Neural crest cell (in vitro differentiated cells): Measurements from ENCODE around the gene YRDC. TPM values are rescaled to one million over a fixed set of nuclear protein-coding genes. Genes with fewer than 3 reads are reported as not detected.

Experiments used
- DNase-seq: peaks from one replicate; pipeline ENCODE4 v3.0.0; 2021; ENCODE audit warnings: low read depth, mixed read lengths, low spot score
- H3K27ac Mint-ChIP-seq: one replicate; pipeline ENCODE4 v1.8.0; 2021; ENCODE audit warnings: mild to moderate bottlenecking, mixed read lengths; ENCODE audit not compliant: unreplicated experiment
- H3K27me3 Mint-ChIP-seq: 2 replicates; pipeline ENCODE4 v1.8.0; 2021; ENCODE audit warnings: low read depth, mild to moderate bottlenecking, mixed read lengths
- H3K36me3 Mint-ChIP-seq: 2 replicates; pipeline ENCODE4 v1.8.0; 2021; ENCODE audit warnings: low read depth, mild to moderate bottlenecking, mixed read lengths
- H3K4me1 Mint-ChIP-seq: 2 replicates; pipeline ENCODE4 v1.8.0; 2021; ENCODE audit warnings: mixed read lengths
- H3K4me3 Mint-ChIP-seq: one replicate; pipeline ENCODE4 v1.8.0; 2021; ENCODE audit warnings: mild to moderate bottlenecking, mixed read lengths
- H3K9me3 Mint-ChIP-seq: 2 replicates; pipeline ENCODE4 v1.8.0; 2021; ENCODE audit warnings: mixed read lengths
- total RNA-seq: library from RNA; stranded (reverse); gene quantifications from 2 replicates; pipeline ENCODE4 v1.2.1, GENCODE V29; 2021
- TF ChIP-seq, protein P1 (sequence below): fragments of 200-600 bp; sonication (generic); conservative IDR thresholded peaks from 2 replicates; pipeline ENCODE4 v1.5.0; 2021; ENCODE audit warnings: antibody characterized with exemption, mild to moderate bottlenecking

The YRDC gene
- total RNA-seq, 1 donor from 2014 or later: 17.6 TPM

DNA sequence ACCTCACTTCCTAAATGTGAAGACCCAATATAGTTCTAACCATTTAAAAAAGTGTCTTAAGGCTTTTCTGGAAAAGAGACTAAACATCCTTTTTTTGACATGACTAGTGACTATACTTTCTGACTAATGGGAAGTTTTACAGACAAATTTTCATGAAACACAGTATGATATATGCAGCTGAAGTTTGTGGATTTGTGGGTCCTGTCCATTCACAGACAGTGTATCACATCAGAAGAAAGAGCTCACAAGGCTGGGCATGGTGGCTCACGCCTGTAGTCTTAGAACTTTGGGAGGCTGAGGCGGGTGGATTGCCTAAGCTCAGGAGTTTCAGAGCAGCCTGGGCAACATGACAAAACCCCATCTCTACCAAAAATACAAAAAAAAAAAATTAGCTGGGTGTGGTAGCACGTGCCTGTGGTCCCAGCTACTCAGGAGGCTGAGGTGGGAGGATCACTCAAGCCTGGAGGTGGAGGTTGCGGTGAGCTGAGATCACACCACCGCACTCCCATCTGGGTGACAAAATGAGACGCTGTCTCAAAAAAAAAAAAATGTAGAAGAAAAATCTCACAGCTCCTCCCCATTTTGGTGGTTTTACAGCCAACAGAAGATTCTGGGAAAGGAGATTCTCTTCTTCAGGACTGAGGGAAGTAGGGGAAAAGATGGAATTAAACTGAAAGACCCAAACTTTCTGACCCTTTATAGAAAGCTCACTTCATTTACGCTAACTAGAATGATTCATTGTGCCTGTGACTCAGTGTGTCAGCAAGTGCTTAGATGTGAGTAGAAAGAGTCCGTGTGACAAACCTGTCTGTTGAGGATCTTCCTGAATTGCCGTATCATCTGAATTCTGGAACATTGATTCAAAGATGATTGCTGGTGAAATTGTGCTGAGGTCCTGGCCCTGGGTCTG, 15.2 kb upstream of the YRDC start:
- no peaks in the 10 kb centered on the region for H3K9me3 Mint-ChIP-seq
- H3K4me3 Mint-ChIP-seq: no peak overlapping the region
- H3K27ac Mint-ChIP-seq: peak overlapping the region; percentile 12
- DNase-seq: no peak
- TF ChIP-seq, protein P1, sequence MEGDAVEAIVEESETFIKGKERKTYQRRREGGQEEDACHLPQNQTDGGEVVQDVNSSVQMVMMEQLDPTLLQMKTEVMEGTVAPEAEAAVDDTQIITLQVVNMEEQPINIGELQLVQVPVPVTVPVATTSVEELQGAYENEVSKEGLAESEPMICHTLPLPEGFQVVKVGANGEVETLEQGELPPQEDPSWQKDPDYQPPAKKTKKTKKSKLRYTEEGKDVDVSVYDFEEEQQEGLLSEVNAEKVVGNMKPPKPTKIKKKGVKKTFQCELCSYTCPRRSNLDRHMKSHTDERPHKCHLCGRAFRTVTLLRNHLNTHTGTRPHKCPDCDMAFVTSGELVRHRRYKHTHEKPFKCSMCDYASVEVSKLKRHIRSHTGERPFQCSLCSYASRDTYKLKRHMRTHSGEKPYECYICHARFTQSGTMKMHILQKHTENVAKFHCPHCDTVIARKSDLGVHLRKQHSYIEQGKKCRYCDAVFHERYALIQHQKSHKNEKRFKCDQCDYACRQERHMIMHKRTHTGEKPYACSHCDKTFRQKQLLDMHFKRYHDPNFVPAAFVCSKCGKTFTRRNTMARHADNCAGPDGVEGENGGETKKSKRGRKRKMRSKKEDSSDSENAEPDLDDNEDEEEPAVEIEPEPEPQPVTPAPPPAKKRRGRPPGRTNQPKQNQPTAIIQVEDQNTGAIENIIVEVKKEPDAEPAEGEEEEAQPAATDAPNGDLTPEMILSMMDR: no peak
- peaks cover 7% of the 10 kb centered on the region for H3K36me3 Mint-ChIP-seq
- H3K27me3 Mint-ChIP-seq: no peaks in the 10 kb centered on the region
- H3K4me1 Mint-ChIP-seq: no peaks in the 10 kb centered on the region

DNA sequence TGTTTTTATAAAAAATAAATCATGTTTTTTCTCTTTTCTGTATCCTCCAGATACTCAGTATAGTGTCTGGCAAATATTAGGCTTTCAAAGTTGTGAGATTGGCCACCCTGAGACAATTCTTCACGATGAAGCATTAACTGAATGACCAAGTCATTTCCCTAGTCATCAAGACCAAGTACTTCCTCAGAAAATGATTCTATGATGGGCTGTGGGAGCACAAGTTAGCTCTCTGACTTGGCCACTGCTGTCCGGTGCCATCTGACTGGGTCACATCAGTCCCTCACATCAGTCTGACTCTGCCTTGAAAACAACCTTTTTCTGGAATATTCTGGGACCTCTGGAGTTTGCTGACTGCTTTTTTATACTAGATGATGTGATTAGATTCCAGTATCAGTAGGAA, 13.5 kb upstream of the YRDC start:
- TF ChIP-seq, protein P1: no peak
- no peak overlapping the region for H3K4me3 Mint-ChIP-seq
- no peaks in the 10 kb centered on the region for H3K4me1 Mint-ChIP-seq
- H3K27ac Mint-ChIP-seq: no peak overlapping the region
- H3K36me3 Mint-ChIP-seq: peaks cover 7% of the 10 kb centered on the region
- no peak for DNase-seq
- no peaks in the 10 kb centered on the region for H3K9me3 Mint-ChIP-seq
- no peaks in the 10 kb centered on the region for H3K27me3 Mint-ChIP-seq

DNA sequence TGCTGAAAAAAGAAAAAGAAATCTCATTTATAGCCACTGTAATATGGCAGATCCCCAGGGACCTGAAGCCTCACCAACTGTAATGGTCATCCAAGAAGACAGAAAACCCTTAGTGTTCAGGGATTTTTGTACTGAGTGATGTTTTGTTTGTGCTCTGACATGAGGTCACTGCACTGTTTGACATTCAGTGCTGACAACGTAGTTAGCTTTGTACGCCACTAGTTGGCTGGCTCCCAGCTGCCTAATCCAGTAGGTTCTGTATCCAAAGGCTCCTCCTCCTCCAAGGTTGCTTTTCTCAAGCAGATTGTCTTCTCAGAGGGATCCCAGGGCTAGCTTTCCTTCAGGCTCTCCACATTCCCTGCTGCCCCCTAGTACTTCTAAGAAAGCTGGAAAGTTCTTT, 9.5 kb upstream of the YRDC start:
- Mint-ChIP-seq H3K9me3 (no peaks in the 10 kb centered on the region), H3K27ac (no peak overlapping the region), H3K4me1 (no peaks in the 10 kb centered on the region), H3K27me3 (no peaks in the 10 kb centered on the region), H3K36me3 (peaks cover 7% of the 10 kb centered on the region), H3K4me3 (peak overlapping the region; percentile 38)
- no peak for DNase-seq
- TF ChIP-seq, protein P1: no peak

DNA sequence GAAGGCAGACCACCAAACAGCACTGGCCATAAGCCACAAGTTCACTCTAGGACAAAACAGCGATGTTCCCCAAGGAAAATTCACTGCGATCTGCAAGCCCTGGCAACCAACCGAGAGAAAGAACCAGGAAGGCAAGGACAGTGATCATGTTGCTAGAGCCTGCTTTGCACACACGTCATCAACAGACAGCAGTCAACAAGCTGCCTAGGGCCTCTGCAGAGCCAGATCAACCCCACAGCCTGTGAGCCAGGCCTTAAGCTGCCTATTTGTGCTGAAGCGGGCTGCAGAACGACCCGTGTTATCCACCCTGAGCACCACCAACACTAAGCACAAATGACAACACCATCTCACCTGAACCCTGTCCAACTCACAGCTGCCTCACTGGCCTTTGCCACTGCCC, 6.2 kb upstream of the YRDC start:
- DNase-seq: no peak
- no peaks in the 10 kb centered on the region for H3K9me3 Mint-ChIP-seq
- no peaks in the 10 kb centered on the region for H3K27me3 Mint-ChIP-seq
- peaks cover 8% of the 10 kb centered on the region for H3K4me1 Mint-ChIP-seq
- TF ChIP-seq, protein P1: no peak
- no peak overlapping the region for H3K4me3 Mint-ChIP-seq
- peaks cover 3% of the 10 kb centered on the region for H3K36me3 Mint-ChIP-seq
- peak overlapping the region; percentile 63 for H3K27ac Mint-ChIP-seq

DNA sequence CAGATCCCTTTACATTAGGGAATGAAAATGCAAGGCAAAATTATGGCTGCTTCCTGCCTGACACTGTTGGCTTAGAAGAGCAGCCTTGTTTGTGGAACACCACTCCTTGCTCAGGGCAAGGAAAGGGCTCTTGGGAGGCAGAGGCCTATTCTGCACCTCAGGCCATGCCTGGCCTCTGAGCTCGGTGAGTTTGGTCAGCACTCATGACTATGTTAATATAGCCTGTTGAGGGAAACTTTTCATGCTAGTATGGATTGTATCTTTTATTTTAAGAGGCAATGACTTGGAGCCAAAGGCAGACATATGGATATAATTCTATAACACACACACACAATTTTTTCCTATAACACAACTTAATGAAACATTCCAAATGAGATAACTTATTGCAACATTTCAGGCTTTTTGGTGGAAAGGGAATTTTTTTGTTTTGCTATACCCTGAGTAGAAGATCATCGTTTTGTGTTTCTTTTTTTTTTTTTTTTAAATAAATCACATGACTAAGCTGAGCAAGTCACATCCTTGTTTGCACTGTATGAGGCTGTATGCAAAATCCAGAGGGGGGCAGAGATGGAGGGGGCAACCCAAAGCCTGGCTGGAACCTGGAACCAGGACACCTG, 5.6 kb upstream of the YRDC start:
- Mint-ChIP-seq H3K4me3 (no peak overlapping the region), H3K27me3 (no peaks in the 10 kb centered on the region), H3K4me1 (peaks cover 13% of the 10 kb centered on the region), H3K9me3 (no peaks in the 10 kb centered on the region), H3K36me3 (peaks cover 3% of the 10 kb centered on the region), H3K27ac (no peak overlapping the region)
- TF ChIP-seq, protein P1: no peak
- DNase-seq: no peak
